Spleen (tissue), 11 donors: ENCODE data around the gene CCDC106. TPM values are rescaled to one million over a fixed set of nuclear protein-coding genes. Genes with fewer than 3 reads are reported as not detected.

Experiments
- DNase-seq: peaks from one replicate; pipeline ENCODE4 v3.0.0-alpha.2; 2020
- H3K27ac ChIP-seq, 8 donors: fragments of 200-600 bp; sonication (generic) in 7 of 8; 1 replicate in 4 of 8; 2 replicates in 4 of 8; pipeline versions ENCODE4 v1.5.0 to v1.8.0; 2016 to 2021; ENCODE audit warnings: inconsistent platforms in 4 of 8, mild to moderate bottlenecking in 4 of 8, moderate library complexity in 1 of 8
- H3K27me3 ChIP-seq, 7 donors: fragments of 200-600 bp; sonication (generic) in 6 of 7; replicated peaks in 1 of 7; 1 replicate in 4 of 7; 2 replicates in 3 of 7; pipeline versions ENCODE4 v1.5.0 to v1.8.0; 2016 to 2021; ENCODE audit warnings: inconsistent platforms in 3 of 7, mild to moderate bottlenecking in 1 of 7
- H3K36me3 ChIP-seq, 6 donors: fragments of 200-600 bp; sonication (generic) in 5 of 6; 1 replicate in 4 of 6; 2 replicates in 2 of 6; pipeline versions ENCODE4 v1.5.0 to v1.8.0; 2016 to 2021; ENCODE audit warnings: inconsistent platforms in 2 of 6
- H3K4me1 ChIP-seq, 6 donors: fragments of 200-600 bp; sonication (generic) in 5 of 6; 1 replicate in 3 of 6; 2 replicates in 3 of 6; pipeline versions ENCODE4 v1.5.0 to v1.8.0; 2016 to 2021; ENCODE audit warnings: inconsistent platforms in 3 of 6
- H3K4me3 ChIP-seq, 8 donors: fragments of 200-600 bp; sonication (generic) in 7 of 8; 1 replicate in 4 of 8; 2 replicates in 4 of 8; pipeline versions ENCODE4 v1.5.0 to v1.8.0; 2016 to 2021; ENCODE audit warnings: inconsistent platforms in 4 of 8, mild to moderate bottlenecking in 4 of 8, moderate library complexity in 2 of 8
- H3K9me3 ChIP-seq, 8 donors: fragments of 200-600 bp; sonication (generic) in 7 of 8; 1 replicate in 4 of 8; 2 replicates in 4 of 8; pipeline versions ENCODE4 v1.5.0 to v1.8.0; 2016 to 2021; ENCODE audit warnings: inconsistent platforms in 4 of 8
- CTCF ChIP-seq, 11 experiments: fragments of 200-600 bp in 7 of 11; fragments of 450-650 bp in 4 of 11; sonication (generic) in 4 of 11; IDR thresholded peaks in 8 of 11; conservative IDR thresholded peaks in 3 of 11; 1 replicate in 7 of 11; 2 replicates in 4 of 11; pipeline versions ENCODE4 v1.4.0 to v1.8.0; 2016 to 2021; ENCODE audit warnings: antibody characterized with exemption in 11 of 11, inconsistent platforms in 4 of 11, mild to moderate bottlenecking in 1 of 11
- POLR2A ChIP-seq, 3 donors: fragments of 450-650 bp; IDR thresholded peaks; one replicate each; pipeline ENCODE4 v1.5.1; 2017; ENCODE audit warnings: antibody characterized with exemption in 3 of 3, mild to moderate bottlenecking in 1 of 3
- POLR2AphosphoS5 ChIP-seq, 3 donors: sonication (generic); formaldehyde crosslinking; IDR thresholded peaks; one replicate each; pipeline ENCODE4 v1.5.1; 2017; ENCODE audit warnings: antibody characterized with exemption in 3 of 3
- WGBS, 5 donors: extraction: QIAGEN DNeasy Blood & Tissue Kit in 3 of 5; methylation state at CpG; one replicate each; pipeline versions ENCODE4 v1.1.5 to v1.1.7; 2013 to 2018; 5-methylcytosine and 5-hydroxymethylcytosine counted together
- intact Hi-C: fragments of 100-400 bp; cut with DNase I; formaldehyde crosslinking; loops from one replicate; pipeline ENCODE4 v1.15.0; 2023; ENCODE audit warnings: low total_unique reads
- polyA plus RNA-seq, 3 donors: library from polyadenylated mRNA; stranded (reverse); fragments of 200-250 nt; gene quantifications; one replicate each; pipeline ENCODE4 v1.2.1, GENCODE V29; 2013
- total RNA-seq, 7 donors: library from RNA; depleted of rRNA in 3 of 7; stranded (reverse); fragments of >200 nt in 3 of 7; fragmentation: NEBNext Ultra II Directional in 4 of 7; extraction: Animal tissue kit (Norgen Biotek cat#: 25700) in 4 of 7; gene quantifications; one replicate each; pipeline versions ENCODE4 v1.1.0 to v1.2.1, GENCODE V29; 2016 to 2021
- donor health status: healthy with polysubstance abuse.
- donor health status: DM: no; HTN: no; CAD: no; lungs with moderate emphysema.
- donor health status: DM: no; HTN: no; CAD: no.
- donor health status: Bipolar disorder and iron deficiency.
- donor health status: healthy.
- donor health status: DM: no; HTN: no; CAD: no.
- donor health status: DM: yes; HTN: yes; CAD: no.

CCDC106 gene
- total and polyA plus RNA-seq, 10 donors: 11.9 to 40.1 (median 18.6) TPM

- intact Hi-C loops: no loop called here
- H3K36me3 ChIP-seq: peaks cover 0 to 51% (median 26%) of the 10 kb centered on the region in 6 donors
- DNase-seq: no peak
- WGBS, 5 donors: 65 to 83% (median 75%) methylated on average over 12 of the region's 12 CpGs
- H3K27me3 ChIP-seq: no peaks in the 10 kb centered on the region
- peak overlapping the region in 1 of 8 donors; percentile 39 for H3K4me3 ChIP-seq
- H3K9me3 ChIP-seq: no peaks in the 10 kb centered on the region
- H3K27ac ChIP-seq: peak overlapping the region in 7 of 8 donors; percentile 39 to 95 (median 69)
- TF ChIP-seq POLR2A (IDR thresholded peaks at IDR 0.05) (no peak), POLR2AphosphoS5 (IDR thresholded peaks at IDR 0.05) (peak in 2 of 3 donors; percentile 27 to 58)
- peaks cover 0 to 95% (median 35%) of the 10 kb centered on the region in 6 donors for H3K4me1 ChIP-seq
Measured at GRCh38 chr19:55620410-55621204, 27.4 kb upstream of the CCDC106 start.

- intact Hi-C loops: no loop called here
- DNase-seq: no peak
- Histone ChIP-seq H3K4me3 (peak overlapping the region in 1 of 8 donors; percentile 39), H3K9me3 (no peaks in the 10 kb centered on the region), H3K27ac (peak overlapping the region in 7 of 8 donors; percentile 39 to 95 (median 69)), H3K4me1 (peaks cover 0 to 96% (median 37%) of the 10 kb centered on the region in 6 donors), H3K27me3 (no peaks in the 10 kb centered on the region), H3K36me3 (peaks cover 0 to 45% (median 20%) of the 10 kb centered on the region in 6 donors)
- TF ChIP-seq POLR2A (IDR thresholded peaks at IDR 0.05): no peak
- no peak for TF ChIP-seq CTCF (IDR thresholded peaks at IDR 0.05 in 8 of 11, conservative IDR thresholded peaks at IDR 0.05 in 3 of 11)
- peak in 2 of 3 donors; percentile 14 to 19 for TF ChIP-seq POLR2AphosphoS5 (IDR thresholded peaks at IDR 0.05)
- WGBS, 5 donors: 57 to 78% (median 74%) methylated on average over 5 to 9 of the region's 9 CpGs
Measured at GRCh38 chr19:55621205-55621672, 26.8 kb upstream of the CCDC106 start.

GRCh38 chr19:55621673-55622231 lies 26.3 kb upstream of the CCDC106 start:
- H3K27me3 ChIP-seq: no peaks in the 10 kb centered on the region
- H3K36me3 ChIP-seq: peaks cover 0 to 40% (median 15%) of the 10 kb centered on the region in 6 donors
- intact Hi-C loops: no loop called here
- WGBS, 5 donors: 92 to 98% (median 95%) methylated on average over 33 to 55 of the region's 55 CpGs
- no peak overlapping the region for H3K4me3 ChIP-seq
- TF ChIP-seq POLR2AphosphoS5 (IDR thresholded peaks at IDR 0.05): peak in 1 of 3 donors; percentile 37
- TF ChIP-seq POLR2A (IDR thresholded peaks at IDR 0.05): no peak
- peak; percentile 82 for DNase-seq
- peak overlapping the region in 3 of 8 donors; percentile 82 to 95 (median 86) for H3K27ac ChIP-seq
- no peaks in the 10 kb centered on the region for H3K9me3 ChIP-seq
- H3K4me1 ChIP-seq: peaks cover 0 to 96% (median 37%) of the 10 kb centered on the region in 6 donors

GRCh38 chr19:55622242-55622969 lies 25.6 kb upstream of the CCDC106 start:
- Histone ChIP-seq H3K27me3 (no peaks in the 10 kb centered on the region), H3K9me3 (no peaks in the 10 kb centered on the region), H3K27ac (peak overlapping the region in 3 of 8 donors; percentile 82 to 97 (median 95)), H3K4me1 (peaks cover 0 to 94% (median 37%) of the 10 kb centered on the region in 6 donors), H3K36me3 (peaks cover 0 to 33% (median 10%) of the 10 kb centered on the region in 6 donors), H3K4me3 (no peak overlapping the region)
- WGBS, 5 donors: 91 to 94% (median 92%) methylated on average over 15 to 40 of the region's 40 CpGs
- DNase-seq: peak; percentile 78
- TF ChIP-seq CTCF (IDR thresholded peaks at IDR 0.05 in 8 of 11, conservative IDR thresholded peaks at IDR 0.05 in 3 of 11) (no peak), POLR2AphosphoS5 (IDR thresholded peaks at IDR 0.05) (peak in 1 of 3 donors; percentile 6)
- intact Hi-C loops: no loop called here
